HG03342 (cell line): ENCODE measurements around the gene EVC.

Source experiments
- ATAC-seq: cut with Tn5 transposase; IDR thresholded peaks from one replicate; pipeline ENCODE4 v1.9.1; 2021; ENCODE audit warnings: mild to moderate bottlenecking, moderate library complexity; ENCODE audit not compliant: unreplicated experiment

The EVC gene

DNA sequence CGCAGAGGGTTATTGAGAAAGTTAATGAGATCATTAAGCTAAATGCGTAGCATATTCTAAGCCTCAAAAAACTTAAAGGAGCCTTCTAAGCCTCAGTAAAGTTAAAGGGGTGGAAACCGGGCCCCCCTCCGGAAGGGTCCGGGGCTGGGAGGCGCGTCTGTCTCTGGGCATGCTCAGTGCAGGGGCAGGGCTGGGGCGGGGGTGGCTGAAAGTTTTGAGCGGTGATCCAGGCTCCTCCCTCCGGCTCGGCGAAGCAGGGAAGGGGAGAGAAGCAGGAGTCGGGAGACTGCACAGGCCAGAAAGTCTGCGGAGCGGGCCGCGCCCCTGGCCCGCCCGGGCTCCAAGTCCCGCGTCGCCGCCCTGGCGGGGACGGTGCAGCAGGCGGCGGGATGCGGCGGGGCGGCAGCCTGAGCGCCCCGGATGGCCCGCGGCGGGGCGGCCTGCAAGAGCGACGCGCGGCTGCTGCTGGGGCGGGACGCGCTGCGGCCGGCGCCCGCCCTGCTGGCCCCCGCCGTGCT lies at the start of gene EVC:
Gene EVC, plus strand, starts transcription at position 241 of the 518 bp plus-strand sequence. Its CDS starts 180 bp downstream, at position 421.
- ATAC-seq: no peak

DNA sequence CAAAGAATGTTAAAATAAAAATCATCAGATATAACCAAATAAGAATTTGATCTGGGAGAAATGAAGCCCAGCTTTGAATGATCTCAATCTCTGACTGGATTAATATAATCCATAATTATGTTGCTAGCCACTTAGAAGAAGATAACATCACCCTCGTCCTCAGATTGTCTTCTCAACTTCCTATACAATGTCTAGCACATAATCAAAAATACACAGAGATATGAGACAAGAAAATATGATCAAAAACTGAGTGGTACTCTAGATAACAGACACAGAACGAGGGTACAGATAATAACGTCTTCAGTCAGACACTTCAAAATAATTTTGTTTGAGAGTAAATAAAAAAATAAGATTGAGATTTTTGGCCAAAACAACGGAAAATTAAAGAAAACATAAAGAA lies 49.8 kb upstream of the EVC start:
- ATAC-seq: no peak

DNA sequence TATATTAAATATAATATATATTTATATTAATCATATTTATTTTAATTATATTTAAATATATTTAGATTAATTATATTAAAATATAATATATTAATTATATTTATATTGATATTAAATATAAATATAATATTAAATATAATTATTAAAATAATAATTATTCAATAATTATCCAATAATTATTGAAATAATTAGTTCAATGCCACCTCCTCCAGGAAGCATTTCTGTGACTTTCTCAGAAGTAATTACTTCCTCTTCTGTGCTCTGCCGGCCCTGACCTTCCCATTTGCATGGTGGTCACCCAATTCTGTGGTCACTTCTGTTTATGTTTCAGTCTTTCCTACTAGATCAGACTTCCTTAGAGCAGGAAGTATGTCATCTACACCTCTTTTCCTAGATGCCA lies 48.4 kb upstream of the EVC start:
- no peak for ATAC-seq

DNA sequence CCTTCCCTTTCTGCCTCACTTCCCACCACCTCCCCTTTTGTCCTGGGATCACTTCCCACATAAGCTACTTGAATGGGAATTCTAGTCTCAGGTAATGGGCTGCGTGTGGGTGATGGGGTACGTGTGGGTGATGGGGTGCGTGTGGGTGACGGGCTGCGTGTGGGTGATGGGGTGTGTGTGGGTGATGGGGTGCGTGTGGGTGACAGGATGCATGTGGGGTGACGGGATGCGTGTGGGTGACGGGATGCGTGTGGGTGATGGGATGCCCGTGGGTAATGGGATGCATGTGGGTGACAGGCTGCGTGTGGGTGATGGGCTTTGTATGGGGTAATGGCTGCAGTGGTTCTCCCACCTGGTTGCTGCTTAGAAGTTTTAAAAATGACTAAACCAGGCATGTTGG lies 46.2 kb upstream of the EVC start:
- ATAC-seq: no peak

DNA sequence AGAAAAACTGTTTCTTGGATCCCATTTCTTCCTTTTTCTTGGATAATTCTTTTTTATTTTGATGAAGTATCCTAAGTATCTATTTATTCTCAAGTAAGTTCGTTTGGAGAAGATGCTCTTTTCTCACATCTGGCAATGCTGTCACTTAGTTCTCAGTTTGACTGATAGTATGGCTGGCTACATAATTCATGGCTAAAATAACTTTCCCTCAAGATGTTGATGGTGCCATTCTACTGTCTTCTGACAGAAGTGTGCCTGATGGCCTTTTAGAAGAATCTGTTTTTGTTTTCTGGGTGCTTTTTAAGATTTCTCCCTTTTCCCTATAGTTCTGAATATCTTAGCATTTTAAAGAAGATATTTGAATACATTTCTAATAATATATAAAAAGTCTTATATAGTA lies 44.3 kb upstream of the EVC start:
- no peak for ATAC-seq

DNA sequence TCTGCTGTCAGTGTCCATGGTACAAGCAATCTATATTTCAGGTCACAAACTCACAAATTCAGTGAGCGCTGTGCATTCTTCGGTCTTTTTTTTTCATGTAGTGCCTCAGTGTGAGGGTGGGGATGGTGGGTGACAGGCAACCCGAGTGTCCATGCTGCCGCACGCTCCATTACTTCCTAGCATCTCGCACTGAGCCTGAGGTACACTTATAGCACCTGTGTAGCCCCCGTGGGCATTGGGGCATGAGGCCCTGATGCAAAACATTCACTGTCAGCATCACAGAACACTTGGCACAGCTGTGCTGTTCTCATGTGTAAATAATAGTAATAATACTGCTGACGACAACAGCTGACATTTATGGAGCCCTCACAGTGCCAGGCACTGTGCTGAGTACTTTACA lies 34.2 kb upstream of the EVC start:
- no peak for ATAC-seq

DNA sequence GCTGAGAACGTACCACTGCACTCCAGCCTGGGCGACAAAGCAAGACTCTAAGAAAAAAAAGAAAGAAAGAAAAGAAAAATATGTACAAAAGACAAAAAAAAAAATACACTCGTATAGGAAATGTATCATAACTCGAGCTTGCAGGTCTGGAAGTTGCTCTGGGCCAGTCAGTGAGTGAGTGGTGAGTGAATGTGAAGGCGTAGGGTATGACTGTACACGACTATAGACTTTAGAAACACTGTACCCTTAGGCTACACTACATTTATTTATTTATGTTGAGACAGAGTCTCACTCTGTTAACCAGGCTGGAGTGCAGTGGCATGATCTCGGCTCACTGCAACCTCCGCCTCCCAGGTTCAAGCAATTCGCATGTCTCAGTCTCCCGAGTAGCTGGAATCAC lies 32.0 kb upstream of the EVC start:
- ATAC-seq: no peak

DNA sequence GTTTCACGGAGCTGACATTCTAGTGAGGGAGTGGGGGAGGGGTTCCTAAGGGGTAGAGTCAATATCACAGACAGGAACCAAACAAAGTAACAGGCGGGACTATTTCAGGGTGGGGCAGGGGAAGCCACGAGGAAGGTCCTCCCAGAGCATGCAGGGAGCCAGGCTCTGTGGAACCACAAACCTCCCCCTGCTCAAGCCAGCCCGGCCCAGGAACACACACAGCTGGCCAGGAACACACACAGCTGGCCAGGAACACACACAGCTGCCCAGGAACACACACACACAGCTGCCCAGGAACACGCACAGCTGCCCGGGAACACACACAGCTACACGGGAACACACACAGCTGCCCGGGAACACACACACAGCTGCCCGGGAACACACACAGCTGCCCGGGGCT lies 27.4 kb upstream of the EVC start:
- no peak for ATAC-seq

DNA sequence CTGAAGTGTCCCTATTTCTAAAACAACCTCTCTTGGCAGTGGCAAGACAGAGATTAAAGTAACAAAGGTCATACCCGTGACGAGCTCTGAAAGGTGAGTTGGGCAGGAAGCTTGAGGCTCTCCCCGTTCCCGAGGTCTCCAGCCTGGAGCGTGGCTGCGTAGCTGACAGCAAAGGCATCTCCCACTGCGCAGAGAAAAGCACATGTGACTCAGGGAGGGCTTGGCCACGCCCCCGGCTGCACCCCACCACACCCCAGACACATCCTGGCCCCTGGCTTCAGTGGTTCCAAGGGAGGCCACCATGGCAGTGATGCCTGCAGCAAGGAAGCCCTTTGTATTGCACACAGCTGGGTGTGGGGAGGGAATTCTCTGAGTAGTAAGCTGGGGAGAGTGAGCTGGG lies 25.7 kb upstream of the EVC start:
- ATAC-seq: no peak

DNA sequence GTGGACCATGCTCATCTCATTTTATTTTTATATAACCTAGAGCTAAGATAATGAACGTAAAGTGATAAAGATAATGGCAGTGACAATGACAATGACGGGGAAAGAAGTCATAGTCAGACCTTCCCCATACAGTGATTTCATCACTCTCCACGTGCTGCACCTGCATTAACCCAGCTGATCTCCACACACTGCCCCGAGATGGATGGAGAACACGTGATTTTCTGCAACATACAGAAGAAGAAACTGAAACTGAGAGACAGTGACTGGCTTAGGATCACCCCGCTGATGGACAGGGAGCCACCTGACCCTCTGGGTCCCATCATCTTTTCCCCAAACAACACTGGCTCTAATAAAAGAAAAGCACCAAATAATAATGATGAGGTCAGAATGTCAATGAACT lies 24.7 kb upstream of the EVC start:
- ATAC-seq: no peak

DNA sequence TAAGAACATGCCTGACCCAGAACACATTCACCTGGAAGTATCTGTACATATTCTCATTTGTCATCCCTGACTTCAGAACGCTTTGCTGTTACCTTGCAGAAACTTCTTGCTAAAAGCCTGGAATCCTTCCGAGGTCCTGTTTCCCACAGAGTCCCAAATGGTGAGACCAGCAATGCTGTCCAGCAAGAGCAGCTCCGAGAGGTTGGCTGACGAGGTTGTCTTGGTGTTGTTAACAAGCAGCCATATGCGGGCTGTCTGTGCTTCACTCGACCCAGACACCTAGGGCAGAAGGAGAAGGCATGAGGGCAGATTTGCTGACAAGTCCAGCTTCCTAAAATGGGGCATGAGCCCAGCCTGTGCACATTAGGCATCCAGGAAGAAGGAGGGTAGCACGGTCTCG lies 21.9 kb upstream of the EVC start:
- no peak for ATAC-seq

DNA sequence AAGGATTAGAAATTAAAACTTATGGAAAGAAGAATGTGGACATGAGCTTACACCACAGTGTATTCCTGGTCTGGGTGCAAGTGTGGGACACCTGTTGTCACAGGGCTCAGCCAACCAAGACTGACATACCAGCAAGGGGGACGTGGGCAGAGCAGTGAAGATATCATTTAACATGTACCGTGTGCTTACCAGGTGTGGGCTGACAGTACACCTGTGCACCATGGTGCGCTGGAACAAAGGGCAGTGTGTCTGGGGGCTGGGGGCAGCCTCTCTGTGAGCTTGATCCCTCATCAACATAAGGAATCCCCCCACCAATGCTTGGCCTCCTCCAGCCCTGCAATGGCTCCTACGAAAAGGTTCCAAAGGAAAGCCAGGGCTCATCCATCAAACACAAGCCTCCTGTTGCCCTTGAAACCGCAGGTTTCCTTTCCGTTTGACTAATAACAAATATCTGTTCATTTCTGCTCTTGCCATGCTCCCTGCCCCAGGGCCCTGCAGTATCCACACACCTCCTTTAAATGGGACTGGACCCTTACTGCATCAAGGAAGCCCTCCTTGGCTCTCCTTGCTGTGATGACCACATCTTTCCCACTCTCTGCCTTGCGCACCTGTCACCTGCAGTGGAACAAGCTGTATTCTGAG lies 19.4 kb upstream of the EVC start:
- no peak for ATAC-seq

DNA sequence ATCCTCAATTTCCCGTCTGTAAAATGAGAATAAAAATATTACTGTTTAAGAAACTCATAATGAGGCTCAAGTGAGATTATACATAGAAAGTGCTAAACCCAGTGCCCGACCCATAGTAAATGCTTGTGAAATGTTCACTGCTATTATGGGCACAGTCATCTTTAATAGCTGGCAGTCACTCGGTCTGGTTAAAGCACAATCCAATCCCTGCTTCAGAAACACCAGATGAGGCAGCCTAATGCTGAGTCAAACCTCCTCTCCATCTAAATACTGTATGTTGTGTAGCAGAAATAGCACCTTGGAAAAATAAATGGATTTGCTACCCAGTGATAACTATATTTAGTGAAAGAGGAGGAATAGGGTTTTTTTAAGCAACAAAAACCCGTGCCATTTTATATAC lies 17.1 kb upstream of the EVC start:
- ATAC-seq: no peak

DNA sequence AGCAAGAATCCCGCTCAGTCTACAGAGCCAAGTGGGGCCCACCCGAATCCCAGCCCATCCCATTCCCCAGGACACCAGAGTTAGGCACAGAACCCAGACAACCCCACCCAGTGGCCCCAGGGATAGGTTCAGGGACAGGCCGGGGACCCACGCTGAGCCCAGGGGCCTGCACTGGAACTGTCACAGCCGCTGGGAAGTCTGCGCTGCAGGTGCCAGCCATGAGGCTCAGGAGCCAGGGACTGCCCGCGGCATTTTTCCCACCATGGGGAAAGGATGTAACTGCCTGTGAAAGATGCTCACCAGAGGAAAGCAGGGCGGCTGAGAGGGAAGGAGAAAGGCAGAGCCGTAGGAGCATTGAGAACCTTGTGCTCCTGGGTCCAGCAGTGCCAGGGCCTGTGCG lies 14.7 kb upstream of the EVC start:
- no peak for ATAC-seq

DNA sequence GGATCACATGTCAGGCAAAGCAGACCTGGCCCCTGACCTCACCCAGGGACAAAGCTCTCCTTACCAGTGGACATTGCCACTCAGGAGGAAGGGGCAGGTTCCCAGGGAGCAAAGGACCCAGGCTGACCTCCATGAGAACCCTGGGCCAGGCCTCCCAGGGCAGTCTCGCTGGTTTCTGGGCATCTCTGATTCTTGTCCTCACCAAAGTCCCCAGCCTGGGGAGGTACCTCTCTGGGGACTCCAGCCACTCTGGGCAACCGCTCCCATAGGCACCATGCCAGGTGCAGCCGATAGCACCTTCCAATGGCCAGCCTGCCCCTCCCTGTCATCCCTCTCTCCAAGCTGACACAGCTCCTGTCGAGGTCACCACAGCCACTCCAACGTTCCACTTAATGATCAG lies 10.5 kb upstream of the EVC start:
- no peak for ATAC-seq

DNA sequence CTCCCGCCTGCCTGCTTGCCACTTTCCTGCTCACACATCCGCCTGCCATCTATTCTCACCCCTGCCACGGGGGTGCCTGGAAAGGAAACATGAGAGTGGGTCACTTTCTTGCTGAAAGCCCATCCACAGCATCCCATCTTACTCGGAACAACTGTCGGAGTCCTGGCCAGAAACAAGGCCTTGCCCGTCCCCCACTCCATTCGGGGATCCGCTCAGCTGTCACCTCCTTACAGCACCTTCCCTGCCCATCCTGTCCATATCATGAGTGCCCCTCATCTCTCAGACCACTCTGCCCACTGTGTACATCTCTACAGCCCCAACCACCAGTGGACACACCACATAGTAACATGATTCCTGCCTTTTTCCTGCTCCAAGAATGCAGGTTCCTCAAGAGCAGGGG lies 9.0 kb upstream of the EVC start:
- no peak for ATAC-seq

DNA sequence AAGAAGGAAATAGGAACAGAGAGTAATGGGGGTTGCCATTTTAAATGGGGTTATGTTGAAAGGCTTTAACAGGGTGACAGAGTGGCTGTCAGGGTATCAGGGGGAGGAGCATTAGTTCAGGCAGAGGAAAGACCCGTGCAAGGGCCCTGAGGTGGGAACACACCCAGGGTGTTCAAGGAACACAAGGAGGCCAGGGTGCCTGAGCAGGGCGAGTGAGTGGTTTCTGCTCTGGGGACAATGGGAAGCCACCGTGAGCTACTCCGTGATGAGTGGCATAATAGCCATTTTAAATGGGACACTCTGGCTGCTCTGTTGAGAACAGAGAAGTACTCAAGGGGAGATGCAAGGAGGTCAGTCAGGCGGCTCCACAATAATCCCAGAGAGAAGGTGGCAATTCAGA lies 7.2 kb upstream of the EVC start:
- no peak for ATAC-seq

DNA sequence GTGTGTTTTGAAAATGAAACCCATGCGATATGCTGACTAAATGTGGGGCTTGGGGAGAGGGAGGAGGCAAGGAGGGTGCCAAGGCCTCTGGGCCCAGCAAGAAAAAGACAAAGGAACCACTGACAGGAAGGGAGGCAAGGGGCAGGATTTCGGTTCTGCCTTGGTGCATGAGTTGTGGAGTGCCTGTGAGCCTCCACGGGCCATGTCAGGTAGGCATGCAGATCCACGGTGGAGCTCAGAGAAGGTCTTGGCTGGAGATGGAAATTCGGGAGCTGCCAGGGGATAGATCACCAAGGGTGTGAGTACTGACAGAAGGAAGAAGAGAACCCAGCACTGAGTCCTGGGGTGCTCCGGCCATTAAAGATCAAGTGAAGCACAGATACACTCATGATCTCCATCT lies 6.7 kb upstream of the EVC start:
- no peak for ATAC-seq

DNA sequence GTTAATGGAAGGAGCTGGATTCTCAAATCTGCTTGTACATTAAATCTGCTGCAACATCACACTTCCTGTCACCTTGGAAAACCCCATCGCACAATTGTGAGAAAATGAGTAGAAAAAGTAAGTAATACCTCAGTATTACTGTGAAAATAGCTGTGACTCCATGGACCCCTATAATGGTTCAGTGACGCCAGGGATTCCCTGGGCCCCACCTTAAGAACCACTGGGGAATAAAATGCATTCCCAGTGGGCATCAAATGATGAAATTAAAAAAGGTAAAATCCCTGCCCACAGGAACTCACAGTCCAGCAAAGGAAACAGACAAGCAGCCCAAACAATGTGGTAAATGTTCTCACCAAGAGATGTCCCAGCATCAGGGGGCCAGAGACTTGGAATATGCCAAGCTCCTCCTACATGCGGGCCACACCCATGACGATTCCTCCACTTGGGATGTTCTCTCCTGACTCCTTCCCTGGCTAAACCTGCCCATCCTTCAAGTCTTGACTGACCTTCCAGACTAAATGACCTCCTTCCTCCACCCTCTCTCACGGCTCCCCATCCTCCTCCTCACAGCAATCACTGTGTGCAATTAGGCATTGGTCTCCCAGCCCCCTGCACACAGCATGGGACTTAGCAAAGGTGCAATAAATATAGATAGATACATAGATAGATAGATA lies 5.2 kb upstream of the EVC start:
- no peak for ATAC-seq

DNA sequence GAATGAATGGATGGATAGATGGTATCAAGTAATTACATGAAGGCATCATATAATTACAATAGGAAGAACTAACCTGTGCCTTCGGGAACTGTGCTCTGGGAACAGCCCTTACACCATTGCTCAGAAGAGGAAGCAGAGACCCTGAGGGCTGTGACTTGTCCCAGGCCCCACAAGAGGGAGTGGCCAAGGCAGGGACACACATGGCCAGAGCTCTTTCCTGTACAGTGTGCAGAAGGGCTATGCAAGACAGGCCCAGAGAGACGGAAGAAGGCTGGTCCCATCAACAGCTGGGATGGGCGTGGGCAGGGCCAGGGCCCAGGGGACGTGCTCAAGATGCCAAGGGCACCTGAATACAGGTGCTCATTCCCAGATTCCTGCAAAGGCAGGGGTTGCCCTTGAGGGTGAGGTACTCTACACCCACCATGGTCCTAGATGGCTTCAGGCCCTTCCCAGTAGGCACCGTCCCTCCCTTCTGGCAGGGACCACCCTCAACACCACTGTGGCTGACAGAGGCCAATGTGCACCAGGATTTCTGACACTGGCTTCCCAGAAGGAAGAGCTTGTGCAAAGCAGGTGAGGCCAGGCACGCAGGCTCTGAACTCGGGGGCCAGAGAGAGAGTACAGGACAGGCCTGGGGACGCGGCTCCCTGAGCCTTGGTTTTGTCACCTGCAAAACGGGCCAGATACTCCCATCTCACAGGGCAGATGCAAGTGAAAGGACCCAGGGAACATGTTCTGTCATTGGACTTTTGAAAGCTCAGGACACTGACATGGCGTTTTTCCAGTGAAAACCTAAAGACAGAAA lies 4.3 kb upstream of the EVC start:
- ATAC-seq: no peak

DNA sequence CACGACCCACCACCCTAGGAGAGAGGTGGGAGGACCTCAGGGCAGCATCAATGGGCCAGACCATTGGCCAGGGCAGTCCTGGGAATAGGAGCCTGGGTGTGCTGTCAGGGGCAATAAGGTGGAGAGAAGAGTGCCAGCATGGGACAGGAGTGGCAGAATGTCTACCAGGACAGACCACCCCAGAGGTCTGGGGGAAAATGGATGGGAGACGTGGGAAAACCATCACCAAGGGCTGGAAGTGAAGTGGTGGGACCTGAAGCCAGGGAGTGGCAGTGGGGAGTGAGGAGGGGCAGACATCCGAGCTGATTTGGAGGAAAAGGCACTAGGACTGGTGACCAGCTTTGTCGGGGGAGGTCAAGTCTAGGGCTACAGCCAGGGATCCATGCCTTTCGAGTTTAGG lies 3.6 kb upstream of the EVC start:
- no peak for ATAC-seq
